ENCODE results near the gene NUDT19. TPM values are rescaled to one million over a fixed set of nuclear protein-coding genes. Genes with fewer than 3 reads are reported as not detected.

The NUDT19 gene
- total RNA-seq, 6 donors from 2014 or later: 9.4 to 21.6 (median 15.3) TPM

GRCh38 chr19:32682317-32682716 lies 9.3 kb upstream of the NUDT19 start:
- H3K27me3 ChIP-seq: peaks cover 0 to under 1% (median under 1%) of the 10 kb centered on the region in 4 donors
- peak in 1 of 2 donors; percentile 64 for ATAC-seq (ENCODE audit: low FRiP score in 2 of 2)

GRCh38 chr19:32686847-32687475 lies 4.7 kb upstream of the NUDT19 start:
- Histone ChIP-seq H3K36me3 (no peaks in the 10 kb centered on the region), H3K27me3 (no peaks in the 10 kb centered on the region), H3K27ac (no peak overlapping the region), H3K9me3 (no peaks in the 10 kb centered on the region), H3K4me3 (no peak overlapping the region), H3K4me1 (peaks cover 10 to 18% (median 13%) of the 10 kb centered on the region in 4 donors)
- 95 to 99% methylated on average over 6 of the region's 6 CpGs for WGBS, 2 donors
- ATAC-seq (ENCODE audit: low FRiP score in 2 of 2) (no peak), DNase-seq (no peak)
- no peak for TF ChIP-seq POLR2A (IDR thresholded peaks at IDR 0.05)
- no peak for TF ChIP-seq EP300 (IDR thresholded peaks at IDR 0.05)
- no peak for TF ChIP-seq CTCF (IDR thresholded peaks at IDR 0.05)
- no peak for TF ChIP-seq POLR2AphosphoS5 (IDR thresholded peaks at IDR 0.05)

More at GRCh38 chr19:32682317-32682716, 9.3 kb upstream of the NUDT19 start:
- Histone ChIP-seq H3K27ac (peak overlapping the region in 2 of 4 donors; percentile 6 to 11), H3K36me3 (no peaks in the 10 kb centered on the region), H3K4me3 (no peak overlapping the region), H3K4me1 (peaks cover 0 to 3% (median under 1%) of the 10 kb centered on the region in 4 donors), H3K9me3 (no peaks in the 10 kb centered on the region)
- TF ChIP-seq CTCF (IDR thresholded peaks at IDR 0.05) (no peak), POLR2A (IDR thresholded peaks at IDR 0.05) (no peak), POLR2AphosphoS5 (IDR thresholded peaks at IDR 0.05) (no peak), EP300 (IDR thresholded peaks at IDR 0.05) (no peak)
- 60 to 68% methylated on average over 4 of the region's 4 CpGs for WGBS, 2 donors
- DNase-seq: no peak

- 79 to 83% methylated on average over 4 of the region's 4 CpGs for WGBS, 2 donors
- DNase-seq (no peak), ATAC-seq (ENCODE audit: low FRiP score in 2 of 2) (no peak)
- Histone ChIP-seq H3K27me3 (no peaks in the 10 kb centered on the region), H3K27ac (no peak overlapping the region), H3K4me3 (no peak overlapping the region), H3K36me3 (no peaks in the 10 kb centered on the region), H3K4me1 (peaks cover 12 to 24% (median 16%) of the 10 kb centered on the region in 4 donors), H3K9me3 (no peaks in the 10 kb centered on the region)
- TF ChIP-seq POLR2AphosphoS5 (IDR thresholded peaks at IDR 0.05): no peak
- TF ChIP-seq POLR2A (IDR thresholded peaks at IDR 0.05): no peak
- no peak for TF ChIP-seq CTCF (IDR thresholded peaks at IDR 0.05)
- TF ChIP-seq EP300 (IDR thresholded peaks at IDR 0.05): no peak
Observed at GRCh38 chr19:32687681-32688080, 3.9 kb upstream of the NUDT19 start.

- no peak for ATAC-seq (ENCODE audit: low FRiP score in 2 of 2)
- Histone ChIP-seq H3K36me3 (no peaks in the 10 kb centered on the region), H3K9me3 (no peaks in the 10 kb centered on the region), H3K4me1 (peaks cover 19 to 30% (median 22%) of the 10 kb centered on the region in 4 donors), H3K27me3 (no peaks in the 10 kb centered on the region), H3K27ac (no peak overlapping the region), H3K4me3 (no peak overlapping the region)
- no peak for TF ChIP-seq CTCF (IDR thresholded peaks at IDR 0.05)
- TF ChIP-seq POLR2AphosphoS5 (IDR thresholded peaks at IDR 0.05): no peak
- no peak for TF ChIP-seq EP300 (IDR thresholded peaks at IDR 0.05)
- no peak for TF ChIP-seq POLR2A (IDR thresholded peaks at IDR 0.05)
- WGBS, 2 donors: 61 to 82% methylated on average over 1 of the region's 1 CpG
- DNase-seq: no peak
Observed at GRCh38 chr19:32688311-32688710, 3.3 kb upstream of the NUDT19 start.

Measured in upper lobe of left lung (tissue), 6 donors.